A673 (cell line): ENCODE results near the gene CRELD2. TPM values are rescaled to one million over a fixed set of nuclear protein-coding genes. Genes with fewer than 3 reads are reported as not detected.

ENCODE experiments used
- BruUV-seq: library from RNA; stranded (reverse); fragments of 400-500 nt; replicated peaks from 2 replicates; lab custom pipeline; 2021; lab: Mats Ljungman, UMichigan
- CTCF ChIA-PET: fragments of 300-600 bp; sonication (Branson Sonifier 250); formaldehyde crosslinking; loops from one replicate; lab custom pipeline; 2022; ENCODE audit warnings: antibody characterized with exemption; lab: Charles Lee
- POLR2A ChIA-PET: fragments of 300-600 bp; sonication (Branson Sonifier 250); formaldehyde crosslinking; loops from one replicate; lab custom pipeline; 2022; ENCODE audit warnings: antibody characterized with exemption; ENCODE audit not compliant: low non-redundant PET; lab: Charles Lee
- DNase-seq: peaks from one replicate; pipeline ENCODE4 v3.0.0-alpha.2; 2015; ENCODE audit warnings: low spot score
- H3K27ac ChIP-seq: fragments of 200-600 bp; sonication (generic); 2 replicates; pipeline ENCODE4 v1.5.1; 2016; ENCODE audit warnings: mixed run types, low read depth, mild to moderate bottlenecking, mixed read lengths, antibody characterized with exemption, low read length; ENCODE audit not compliant: poor library complexity, severe bottlenecking
- H3K27me3 ChIP-seq: fragments of 200-600 bp; sonication (generic); replicated peaks from 2 replicates; pipeline ENCODE4 v1.6.1; 2017; ENCODE audit warnings: mixed run types, low read depth, mild to moderate bottlenecking, mixed read lengths, antibody characterized with exemption, low read length; ENCODE audit not compliant: insufficient read depth, poor library complexity
- H3K36me3 ChIP-seq: fragments of 200-600 bp; sonication (generic); 2 replicates; pipeline ENCODE4 v1.6.1; 2016; ENCODE audit warnings: mixed run types, mild to moderate bottlenecking, mixed read lengths, antibody characterized with exemption, low read length; ENCODE audit not compliant: insufficient read depth, poor library complexity, severe bottlenecking
- H3K4me1 ChIP-seq: fragments of 200-600 bp; sonication (generic); 2 replicates; pipeline ENCODE4 v1.6.1; 2017; ENCODE audit warnings: mixed run types, mild to moderate bottlenecking, mixed read lengths, antibody characterized with exemption, low read length; ENCODE audit not compliant: insufficient read depth, poor library complexity, severe bottlenecking
- H3K4me3 ChIP-seq: fragments of 200-600 bp; sonication (generic); 2 replicates; pipeline ENCODE4 v1.5.1; 2016; ENCODE audit warnings: low read depth, mixed run types, mild to moderate bottlenecking, mixed read lengths, low read length; ENCODE audit not compliant: poor library complexity, severe bottlenecking
- H3K9me3 ChIP-seq: fragments of 200-600 bp; sonication (generic); 2 replicates; pipeline ENCODE4 v1.6.1; 2016; ENCODE audit warnings: mixed run types, low read depth, mild to moderate bottlenecking, mixed read lengths, antibody characterized with exemption, low read length; ENCODE audit not compliant: poor library complexity, severe bottlenecking
- CTCF ChIP-seq: fragments of 300-800, 200-600 bp; sonication (generic); conservative IDR thresholded peaks from 2 replicates; pipeline ENCODE4 v1.5.1; 2017; ENCODE audit warnings: low read depth, mild to moderate bottlenecking, antibody characterized with exemption, low read length, moderate library complexity, mixed read lengths
- EZH2 ChIP-seq: fragments of 200-600 bp; sonication (generic); IDR thresholded peaks from 2 replicates; pipeline ENCODE4 v1.6.1; 2017; ENCODE audit warnings: borderline replicate concordance, low read depth, mild to moderate bottlenecking, mixed read lengths, antibody characterized with exemption, low read length; ENCODE audit not compliant: poor library complexity, severe bottlenecking
- intact Hi-C: fragments of 100-400 bp; cut with micrococcal nuclease; formaldehyde crosslinking; loops from one replicate; pipeline ENCODE4 v1.10.0; 2022; ENCODE audit not compliant: unreplicated experiment
- total RNA-seq: library from RNA; stranded (reverse); gene quantifications from 2 replicates; pipeline ENCODE4 v1.2.3, GENCODE V29; 2021

CRELD2 gene
- total RNA-seq, 1 experiment from 2014 or later, result 54.7 TPM

GRCh38 chr22:49967706-49968208 is 49.3 kb downstream of the CRELD2 start:
- TF ChIP-seq CTCF, result no peak
- no peak for TF ChIP-seq EZH2
- no TSS peak for BruUV-seq
- no peak overlapping the region for H3K27ac ChIP-seq
- intact Hi-C loops, result no loop called here
- no peak overlapping the region for H3K4me3 ChIP-seq
- H3K36me3 ChIP-seq, result peaks cover 18% of the 10 kb centered on the region
- ChIA-PET POLR2A (no interaction called here), CTCF (no interaction called here)
- no peaks in the 10 kb centered on the region for H3K27me3 ChIP-seq
- H3K4me1 ChIP-seq, result peaks cover 27% of the 10 kb centered on the region
- H3K9me3 ChIP-seq, result no peaks in the 10 kb centered on the region
- no peak for DNase-seq

GRCh38 chr22:49968313-49968830 is 49.9 kb downstream of the CRELD2 start:
- no peak overlapping the region for H3K27ac ChIP-seq
- BruUV-seq, result no TSS peak
- H3K36me3 ChIP-seq, result peaks cover 12% of the 10 kb centered on the region
- peaks cover 21% of the 10 kb centered on the region for H3K4me1 ChIP-seq
- no peak for DNase-seq
- no peak overlapping the region for H3K4me3 ChIP-seq
- ChIA-PET POLR2A (no interaction called here), CTCF (no interaction called here)
- H3K9me3 ChIP-seq, result no peaks in the 10 kb centered on the region
- no peaks in the 10 kb centered on the region for H3K27me3 ChIP-seq
- TF ChIP-seq CTCF (no peak), EZH2 (no peak)
- intact Hi-C loops, result no loop called here

GRCh38 chr22:49968831-49969661 is 50.6 kb downstream of the CRELD2 start:
- H3K27me3 ChIP-seq, result no peaks in the 10 kb centered on the region
- BruUV-seq, result no TSS peak
- H3K4me1 ChIP-seq, result peaks cover 14% of the 10 kb centered on the region
- POLR2A ChIA-PET, result no interaction called here
- H3K4me3 ChIP-seq, result no peak overlapping the region
- H3K27ac ChIP-seq, result no peak overlapping the region
- no peaks in the 10 kb centered on the region for H3K9me3 ChIP-seq
- peaks cover 5% of the 10 kb centered on the region for H3K36me3 ChIP-seq
- CTCF ChIA-PET, result no interaction called here
- intact Hi-C loops, result no loop called here
- TF ChIP-seq CTCF, result no peak
- no peak for TF ChIP-seq EZH2
- no peak for DNase-seq
